Measurements from ENCODE around the gene ACTA2.

Gene ACTA2

GRCh38 chr10:88981435-88981834 is 28.9 kb upstream of the ACTA2 start:
- DNase-seq (ENCODE audit: low read depth), result no peak

- peak; percentile 48 for DNase-seq (ENCODE audit: low read depth)
These were observed 28.2 kb upstream of the ACTA2 start for GRCh38 chr10:88980800-88981199.

- DNase-seq (ENCODE audit: low read depth), result no peak
These were observed 27.7 kb upstream of the ACTA2 start for GRCh38 chr10:88980247-88980646.

GRCh38 chr10:88979603-88980002 is 27.0 kb upstream of the ACTA2 start:
- no peak for DNase-seq (ENCODE audit: low read depth)

- DNase-seq (ENCODE audit: low read depth), result peak; percentile 92
These were observed 26.6 kb upstream of the ACTA2 start for GRCh38 chr10:88979153-88979562.

- DNase-seq (ENCODE audit: low read depth), result no peak
These were observed 25.9 kb upstream of the ACTA2 start for GRCh38 chr10:88978463-88978862.

GRCh38 chr10:88975377-88975720 is 22.8 kb upstream of the ACTA2 start:
- no peak for DNase-seq (ENCODE audit: low read depth)

GRCh38 chr10:88974446-88975376 is 22.1 kb upstream of the ACTA2 start:
- peak; percentile 48 for DNase-seq (ENCODE audit: low read depth)

- peak; percentile 80 for DNase-seq (ENCODE audit: low read depth)
These were observed 21.4 kb upstream of the ACTA2 start for GRCh38 chr10:88974012-88974411.

- DNase-seq (ENCODE audit: low read depth), result peak; percentile 63
These were observed 18.9 kb upstream of the ACTA2 start for GRCh38 chr10:88971221-88972061.

GRCh38 chr10:88968391-88968790 is 15.8 kb upstream of the ACTA2 start:
- DNase-seq (ENCODE audit: low read depth), result peak; percentile 78

GRCh38 chr10:88966797-88967196 is 14.2 kb upstream of the ACTA2 start:
- peak; percentile 71 for DNase-seq (ENCODE audit: low read depth)

- peak; percentile 88 for DNase-seq (ENCODE audit: low read depth)
These were observed 12.4 kb upstream of the ACTA2 start for GRCh38 chr10:88964869-88965415.

- no peak for DNase-seq (ENCODE audit: low read depth)
These were observed 11.8 kb upstream of the ACTA2 start for GRCh38 chr10:88964360-88964759.

GRCh38 chr10:88963318-88963717 is 10.7 kb upstream of the ACTA2 start:
- no peak for DNase-seq (ENCODE audit: low read depth)

GRCh38 chr10:88962336-88962735 is 9.8 kb upstream of the ACTA2 start:
- DNase-seq (ENCODE audit: low read depth), result no peak

- DNase-seq (ENCODE audit: low read depth), result no peak
These were observed 8.7 kb upstream of the ACTA2 start for GRCh38 chr10:88961266-88961665.

- no peak for DNase-seq (ENCODE audit: low read depth)
These were observed 8.2 kb upstream of the ACTA2 start for GRCh38 chr10:88960802-88961201.

GRCh38 chr10:88958721-88959120 is 6.1 kb upstream of the ACTA2 start:
- DNase-seq (ENCODE audit: low read depth), result no peak

GRCh38 chr10:88957381-88957780 is 4.8 kb upstream of the ACTA2 start:
- no peak for DNase-seq (ENCODE audit: low read depth)

- DNase-seq (ENCODE audit: low read depth), result no peak
These were observed 2.0 kb upstream of the ACTA2 start for GRCh38 chr10:88954458-88955083.

- no peak for DNase-seq (ENCODE audit: low read depth)
These were observed 1.1 kb upstream of the ACTA2 start for GRCh38 chr10:88953662-88954061.
